Liver (tissue), 9 donors: ENCODE data around the gene LAMA5. TPM values are rescaled to one million over a fixed set of nuclear protein-coding genes. Genes with fewer than 3 reads are reported as not detected.

ENCODE experiments used
- DNase-seq: peaks from one replicate; pipeline ENCODE4 v3.0.0-alpha.2; 2017; ENCODE audit warnings: low spot score
- H3K27ac ChIP-seq, 2 donors: one replicate each; pipeline ENCODE4 v1.7.0; 2013; ENCODE audit warnings: inconsistent platforms in 2 of 2, low read length in 2 of 2, control low read depth in 1 of 2, low read depth in 1 of 2, mild to moderate bottlenecking in 1 of 2
- H3K27me3 ChIP-seq, 4 donors: one replicate each; pipeline versions ENCODE4 v1.6.1 to v1.7.0; 2013; ENCODE audit warnings: low read length in 3 of 4, inconsistent platforms in 1 of 4, mild to moderate bottlenecking in 1 of 4, moderate library complexity in 1 of 4; ENCODE audit not compliant: control insufficient read depth in 4 of 4, insufficient read depth in 4 of 4
- H3K36me3 ChIP-seq, 4 donors: one replicate each; pipeline versions ENCODE4 v1.6.1 to v1.7.0; 2013; ENCODE audit warnings: low read length in 3 of 4, mild to moderate bottlenecking in 3 of 4, low read depth in 1 of 4, moderate library complexity in 1 of 4; ENCODE audit not compliant: control insufficient read depth in 4 of 4, insufficient read depth in 3 of 4
- H3K4me1 ChIP-seq, 4 donors: one replicate each; pipeline versions ENCODE4 v1.6.1 to v1.7.0; 2013; ENCODE audit warnings: low read length in 3 of 4, mild to moderate bottlenecking in 3 of 4, moderate library complexity in 1 of 4; ENCODE audit not compliant: control insufficient read depth in 4 of 4, insufficient read depth in 4 of 4
- H3K4me3 ChIP-seq, 3 donors: one replicate each; pipeline versions ENCODE4 v1.6.1 to v1.7.0; 2013; ENCODE audit warnings: low read length in 3 of 3, control low read depth in 1 of 3, low read depth in 1 of 3, mild to moderate bottlenecking in 1 of 3
- H3K9ac ChIP-seq, 2 donors: one replicate each; pipeline ENCODE4 v1.7.0; 2013; ENCODE audit warnings: low read length in 2 of 2, mild to moderate bottlenecking in 2 of 2, moderate library complexity in 2 of 2, control low read depth in 1 of 2, low read depth in 1 of 2
- H3K9me3 ChIP-seq, 4 donors: one replicate each; pipeline versions ENCODE4 v1.6.1 to v1.7.0; 2013; ENCODE audit warnings: low read length in 3 of 4; ENCODE audit not compliant: control insufficient read depth in 4 of 4
- ATF3 ChIP-seq: IDR thresholded peaks from 2 replicates; pipeline ENCODE4 v1.6.1; 2016; ENCODE audit warnings: antibody characterized with exemption
- CTCF ChIP-seq: fragments of 150-350 bp; IDR thresholded peaks from 2 replicates; pipeline ENCODE4 v1.5.1; 2017; ENCODE audit warnings: improper control_type of control experiment, low read depth, low read length; ENCODE audit not compliant: missing input control
- EGR1 ChIP-seq, 2 donors: IDR thresholded peaks; 2 replicates each; pipeline ENCODE4 v1.6.1; 2016 to 2018; ENCODE audit warnings: antibody characterized with exemption in 2 of 2, low read depth in 2 of 2
- FOXA1 ChIP-seq: IDR thresholded peaks from 2 replicates; pipeline ENCODE4 v1.6.1; 2016; ENCODE audit warnings: antibody characterized with exemption
- FOXA2 ChIP-seq: IDR thresholded peaks from 2 replicates; pipeline ENCODE4 v1.6.1; 2016; ENCODE audit warnings: antibody characterized with exemption
- HNF4A ChIP-seq, 2 donors: conservative IDR thresholded peaks; 2 replicates each; pipeline ENCODE4 v1.6.1; 2016; ENCODE audit warnings: antibody characterized with exemption in 2 of 2, mild to moderate bottlenecking in 2 of 2
- HNF4G ChIP-seq: IDR thresholded peaks from 2 replicates; pipeline ENCODE4 v1.6.1; 2016; ENCODE audit warnings: antibody characterized with exemption
- JUND ChIP-seq, 2 donors: IDR thresholded peaks; 2 replicates each; pipeline ENCODE4 v1.6.1; 2016; ENCODE audit warnings: antibody characterized with exemption in 2 of 2
- MAX ChIP-seq: IDR thresholded peaks from 2 replicates; pipeline ENCODE4 v1.6.1; 2016; ENCODE audit warnings: antibody characterized with exemption
- NR2F2 ChIP-seq: IDR thresholded peaks from 2 replicates; pipeline ENCODE4 v1.6.1; 2016; ENCODE audit warnings: antibody characterized with exemption
- RAD21 ChIP-seq, 2 donors: IDR thresholded peaks; 2 replicates each; pipeline ENCODE4 v1.6.1; 2016; ENCODE audit warnings: antibody characterized with exemption in 2 of 2, mild to moderate bottlenecking in 2 of 2
- REST ChIP-seq: IDR thresholded peaks from 2 replicates; pipeline ENCODE4 v1.6.1; 2016; ENCODE audit warnings: antibody characterized with exemption, mild to moderate bottlenecking
- RXRA ChIP-seq, 2 donors: IDR thresholded peaks; 2 replicates each; pipeline ENCODE4 v1.6.1; 2017 to 2018; ENCODE audit warnings: antibody characterized with exemption in 2 of 2, mild to moderate bottlenecking in 1 of 2
- SP1 ChIP-seq: IDR thresholded peaks from 2 replicates; pipeline ENCODE4 v1.6.1; 2018; ENCODE audit warnings: antibody characterized with exemption, mild to moderate bottlenecking
- TAF1 ChIP-seq: conservative IDR thresholded peaks from 2 replicates; pipeline ENCODE4 v1.6.1; 2016; ENCODE audit warnings: antibody characterized with exemption, mild to moderate bottlenecking
- YY1 ChIP-seq: IDR thresholded peaks from 2 replicates; pipeline ENCODE4 v1.6.1; 2016; ENCODE audit warnings: antibody characterized with exemption, mild to moderate bottlenecking
- ZBTB33 ChIP-seq: IDR thresholded peaks from 2 replicates; pipeline ENCODE4 v1.6.1; 2016; ENCODE audit warnings: antibody characterized with exemption
- WGBS: extraction: QIAGEN DNeasy Blood & Tissue Kit; methylation state at CpG from one replicate; pipeline ENCODE4 v1.1.7; 2013; 5-methylcytosine and 5-hydroxymethylcytosine counted together
- polyA plus RNA-seq, 2 donors: library from polyadenylated mRNA; stranded (reverse) in 1 of 2; unstranded in 1 of 2; fragments of 200-250 nt in 1 of 2; fragments of >200 nt in 1 of 2; fragmentation: Nextera tagmentation in 1 of 2; extraction: Ambion mirVana in 1 of 2; gene quantifications; one replicate each; pipeline versions ENCODE4 v1.2.1 to v1.2.3, GENCODE V29; 2013 to 2015
- total RNA-seq, 2 donors: library from RNA; depleted of rRNA; stranded (reverse); fragments of >200 nt; gene quantifications; one replicate each; pipeline ENCODE4 v1.2.3, GENCODE V29; 2014
- donor health status: healthy.
- donor health status: healthy.
- donor health status: healthy.
- donor health status: healthy.
- donor health status: healthy.

The LAMA5 gene
- total and polyA plus RNA-seq, 4 donors: 3.6 to 40.2 (median 13.7) TPM

GRCh38 chr20:62335532-62335931 is 31.6 kb downstream of the LAMA5 start:
- no peak for TF ChIP-seq TAF1
- TF ChIP-seq FOXA1: no peak
- H3K27ac ChIP-seq: no peak overlapping the region
- H3K36me3 ChIP-seq: peaks cover 3 to 52% (median 19%) of the 10 kb centered on the region in 4 donors
- no peak overlapping the region for H3K9ac ChIP-seq
- no peak overlapping the region for H3K4me3 ChIP-seq
- no peaks in the 10 kb centered on the region for H3K4me1 ChIP-seq
- no peaks in the 10 kb centered on the region for H3K9me3 ChIP-seq
- DNase-seq: no peak
- H3K27me3 ChIP-seq: no peaks in the 10 kb centered on the region
- 94% methylated on average over 6 of the region's 6 CpGs for WGBS

GRCh38 chr20:62334881-62335280 is 32.2 kb downstream of the LAMA5 start:
- 95% methylated on average over 13 of the region's 13 CpGs for WGBS
- TF ChIP-seq RAD21 (IDR thresholded peaks at IDR 0.05): no peak
- no peak for TF ChIP-seq ZBTB33
- TF ChIP-seq JUND (IDR thresholded peaks at IDR 0.05): no peak
- no peak for DNase-seq
- Histone ChIP-seq H3K9me3 (no peaks in the 10 kb centered on the region), H3K27ac (no peak overlapping the region), H3K36me3 (peaks cover 3 to 56% (median 20%) of the 10 kb centered on the region in 4 donors), H3K4me3 (no peak overlapping the region), H3K27me3 (no peaks in the 10 kb centered on the region), H3K4me1 (no peaks in the 10 kb centered on the region), H3K9ac (no peak overlapping the region)

GRCh38 chr20:62333820-62334595 is 33.1 kb downstream of the LAMA5 start:
- H3K36me3 ChIP-seq: peaks cover 0 to 55% (median 19%) of the 10 kb centered on the region in 4 donors
- H3K9ac ChIP-seq: no peak overlapping the region
- H3K27me3 ChIP-seq: no peaks in the 10 kb centered on the region
- H3K4me1 ChIP-seq: no peaks in the 10 kb centered on the region
- H3K4me3 ChIP-seq: no peak overlapping the region
- TF ChIP-seq NR2F2: no peak
- TF ChIP-seq JUND (IDR thresholded peaks at IDR 0.05): no peak
- TF ChIP-seq SP1: no peak
- no peak for TF ChIP-seq HNF4A (conservative IDR thresholded peaks at IDR 0.05)
- TF ChIP-seq TAF1: no peak
- no peak for TF ChIP-seq CTCF
- TF ChIP-seq EGR1 (IDR thresholded peaks at IDR 0.05; ENCODE audit: low read depth in 2 of 2): no peak
- TF ChIP-seq ATF3: no peak
- TF ChIP-seq ZBTB33: no peak
- TF ChIP-seq FOXA1: no peak
- TF ChIP-seq MAX: no peak
- no peak for TF ChIP-seq FOXA2
- no peak for TF ChIP-seq REST
- no peak for TF ChIP-seq RAD21 (IDR thresholded peaks at IDR 0.05)
- TF ChIP-seq HNF4G: no peak
- TF ChIP-seq RXRA (IDR thresholded peaks at IDR 0.05): no peak
- no peak for TF ChIP-seq YY1
- WGBS: 88% methylated on average over 37 of the region's 37 CpGs
- no peaks in the 10 kb centered on the region for H3K9me3 ChIP-seq
- H3K27ac ChIP-seq: no peak overlapping the region
- no peak for DNase-seq
